Dendritic cell treated with granulocyte-macrophage colony-stimulating factor and Interleukin-4, amounts not matched to agents 40 ng/mL and 50 ng/mL, for 4 days (primary cell): ENCODE results near the gene GLO1.
"Not testable (repeated sequence)": the region's sequence is repeated elsewhere in the genome, so short reads cannot be mapped to it uniquely, and the experiment has no call there.

Experiments
- H3K27ac Mint-ChIP-seq: one replicate; pipeline ENCODE4 v1.8.0; 2022; ENCODE audit warnings: mild to moderate bottlenecking, mixed read lengths
- H3K27me3 Mint-ChIP-seq: one replicate; pipeline ENCODE4 v1.8.0; 2022; ENCODE audit warnings: mild to moderate bottlenecking, mixed read lengths
- H3K36me3 Mint-ChIP-seq: one replicate; pipeline ENCODE4 v1.8.0; 2022; ENCODE audit warnings: low read depth, mixed read lengths
- H3K4me1 Mint-ChIP-seq: one replicate; pipeline ENCODE4 v1.8.0; 2022; ENCODE audit warnings: low read depth, mixed read lengths
- H3K4me3 Mint-ChIP-seq: one replicate; pipeline ENCODE4 v1.8.0; 2022; ENCODE audit warnings: mild to moderate bottlenecking, moderate library complexity, mixed read lengths
- H3K9me3 Mint-ChIP-seq: one replicate; pipeline ENCODE4 v1.8.0; 2022; ENCODE audit warnings: mixed read lengths
- intact Hi-C: fragments of 100-400 bp; cut with micrococcal nuclease; formaldehyde crosslinking; loops from one replicate; pipeline ENCODE4 v1.15.0; 2022

GLO1 gene

GRCh38 chr6:38720295-38720694 lies 17.4 kb upstream of the GLO1 start:
- Mint-ChIP-seq H3K27me3 (peaks cover 36% of the 10 kb centered on the region), H3K4me1 (no peaks in the 10 kb centered on the region), H3K4me3 (no peak overlapping the region), H3K36me3 (no peaks in the 10 kb centered on the region), H3K9me3 (no peaks in the 10 kb centered on the region), H3K27ac (no peak overlapping the region)
- intact Hi-C loops, result no loop called here

GRCh38 chr6:38719358-38719757 lies 16.4 kb upstream of the GLO1 start:
- Mint-ChIP-seq H3K4me1 (peaks cover 2% of the 10 kb centered on the region), H3K27me3 (peaks cover 43% of the 10 kb centered on the region), H3K36me3 (no peaks in the 10 kb centered on the region), H3K27ac (no peak overlapping the region), H3K9me3 (no peaks in the 10 kb centered on the region), H3K4me3 (no peak overlapping the region)
- intact Hi-C loops, result no loop called here

DNA sequence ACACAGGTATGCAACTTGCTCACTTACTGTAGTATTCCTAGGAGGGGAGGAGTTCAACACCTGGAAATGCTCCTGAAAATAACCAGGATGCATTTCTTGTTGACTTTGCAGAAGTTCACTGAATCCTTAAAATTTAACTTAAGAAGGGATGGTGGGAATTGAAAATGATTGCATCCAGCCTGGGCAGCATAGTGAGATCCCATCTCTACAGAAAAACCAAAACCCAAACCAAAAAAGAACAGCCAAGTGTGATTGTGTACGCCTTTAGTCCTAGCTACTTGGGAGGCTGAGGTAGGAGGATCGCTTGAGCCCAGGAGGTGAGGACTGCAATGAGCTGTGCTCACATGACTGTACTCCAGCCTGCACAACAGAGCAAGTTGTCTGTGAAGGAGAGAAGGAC lies 13.9 kb upstream of the GLO1 start:
- Mint-ChIP-seq H3K27me3 (peaks cover 52% of the 10 kb centered on the region), H3K27ac (no peak overlapping the region), H3K36me3 (no peaks in the 10 kb centered on the region), H3K9me3 (no peaks in the 10 kb centered on the region), H3K4me1 (peaks cover 11% of the 10 kb centered on the region), H3K4me3 (no peak overlapping the region)
- intact Hi-C loops, result no loop called here

- H3K27ac Mint-ChIP-seq, result no peak within 1 kb of the TSS
- H3K4me1 Mint-ChIP-seq, result peaks cover 16% of the 10 kb centered on the region
- peaks cover 45% of the 10 kb centered on the region for H3K27me3 Mint-ChIP-seq
- peak within 1 kb of the TSS; percentile 24 for H3K4me3 Mint-ChIP-seq
- H3K36me3 Mint-ChIP-seq, result no peaks in the 10 kb centered on the region
- peaks cover 5% of the 10 kb centered on the region for H3K9me3 Mint-ChIP-seq
- intact Hi-C loops, result no loop called here
Observed at GRCh38 chr6:38715016-38715689, 12.2 kb upstream of the GLO1 start, which contains the start of gene DNAH8. Gene DNAH8 (plus strand): TSS chr6:38715311. CDS start chr6:38722810, 7,499 bp downstream.

- peaks cover 16% of the 10 kb centered on the region for H3K4me1 Mint-ChIP-seq
- H3K36me3 Mint-ChIP-seq, result no peaks in the 10 kb centered on the region
- intact Hi-C loops, result no loop called here
- no peak overlapping the region for H3K4me3 Mint-ChIP-seq
- peaks cover 10% of the 10 kb centered on the region for H3K9me3 Mint-ChIP-seq
- peaks cover 45% of the 10 kb centered on the region for H3K27me3 Mint-ChIP-seq
- no peak overlapping the region for H3K27ac Mint-ChIP-seq
Observed at GRCh38 chr6:38714239-38715015, 11.5 kb upstream of the GLO1 start.

DNA sequence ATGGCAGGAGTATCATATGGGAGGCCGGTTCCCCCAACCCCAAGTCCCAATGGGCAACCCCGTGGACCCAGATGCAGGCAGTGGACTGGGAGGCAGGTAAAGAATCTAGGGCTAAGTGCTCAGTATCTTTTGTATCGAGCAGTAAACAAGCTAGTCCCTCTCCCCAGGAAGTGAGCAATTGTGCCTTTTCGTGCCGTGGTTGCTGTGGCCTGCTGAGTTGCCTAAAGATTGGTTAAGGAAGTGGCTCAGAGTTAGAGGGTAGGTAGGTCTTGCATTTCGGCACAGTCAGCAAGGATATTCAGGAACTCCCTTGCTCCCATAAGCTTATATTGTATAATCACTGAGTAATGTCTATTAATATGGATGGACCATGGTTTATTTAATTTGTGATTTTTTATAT lies 10.9 kb upstream of the GLO1 start:
- H3K9me3 Mint-ChIP-seq, result peaks cover 10% of the 10 kb centered on the region
- H3K27ac Mint-ChIP-seq, result no peak overlapping the region
- H3K4me3 Mint-ChIP-seq, result no peak overlapping the region
- H3K27me3 Mint-ChIP-seq, result peaks cover 43% of the 10 kb centered on the region
- H3K36me3 Mint-ChIP-seq, result no peaks in the 10 kb centered on the region
- peaks cover 16% of the 10 kb centered on the region for H3K4me1 Mint-ChIP-seq
- intact Hi-C loops, result no loop called here

GRCh38 chr6:38708496-38708895 lies 5.6 kb upstream of the GLO1 start:
- no peak overlapping the region for H3K27ac Mint-ChIP-seq
- H3K4me1 Mint-ChIP-seq, result peaks cover 6% of the 10 kb centered on the region
- H3K4me3 Mint-ChIP-seq, result no peak overlapping the region
- H3K9me3 Mint-ChIP-seq, result peaks cover 10% of the 10 kb centered on the region
- intact Hi-C loops, result loop anchor here (10.0 kb wide), 1 partner anchor 64 kb away; no protein-coding TSS in a partner anchor
- no peaks in the 10 kb centered on the region for H3K36me3 Mint-ChIP-seq
- peaks cover 17% of the 10 kb centered on the region for H3K27me3 Mint-ChIP-seq

GRCh38 chr6:38705924-38706323 lies 3.0 kb upstream of the GLO1 start:
- Mint-ChIP-seq H3K36me3 (peaks cover 10% of the 10 kb centered on the region), H3K4me1 (peaks cover 13% of the 10 kb centered on the region), H3K27ac (no peak overlapping the region), H3K4me3 (no peak overlapping the region), H3K9me3 (peaks cover 11% of the 10 kb centered on the region), H3K27me3 (peaks cover 14% of the 10 kb centered on the region)
- intact Hi-C loops, result loop anchor here (10.0 kb wide), 1 partner anchor 61 kb away; no protein-coding TSS in a partner anchor

- no peak overlapping the region for H3K27ac Mint-ChIP-seq
- intact Hi-C loops, result loop anchor here (10.0 kb wide), 1 partner anchor 59 kb away; no protein-coding TSS in a partner anchor
- H3K4me1 Mint-ChIP-seq, result peaks cover 15% of the 10 kb centered on the region
- no peak overlapping the region for H3K4me3 Mint-ChIP-seq
- peaks cover 19% of the 10 kb centered on the region for H3K9me3 Mint-ChIP-seq
- H3K36me3 Mint-ChIP-seq, result peaks cover 29% of the 10 kb centered on the region
- peaks cover 10% of the 10 kb centered on the region for H3K27me3 Mint-ChIP-seq
Observed at GRCh38 chr6:38703949-38704590, 1.1 kb upstream of the GLO1 start.

DNA sequence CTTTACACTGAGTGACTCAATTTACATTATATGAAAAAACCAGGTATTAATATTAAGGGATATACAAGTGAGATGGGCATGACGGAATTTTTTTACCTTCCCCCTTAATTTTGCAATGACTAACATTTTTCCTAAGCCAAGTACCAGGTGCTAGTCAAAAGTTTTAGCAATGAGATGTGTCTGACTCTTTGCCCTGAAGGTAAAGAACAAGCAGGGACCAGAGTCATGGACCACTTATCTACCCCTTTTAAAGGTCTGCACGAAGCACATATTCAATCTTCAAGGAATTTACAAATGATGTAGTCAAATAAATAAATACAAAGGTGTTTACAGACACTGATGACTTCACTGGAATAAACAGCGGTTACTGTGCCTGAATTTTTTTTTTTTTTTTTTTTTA lies 1.4 kb downstream of the GLO1 start:
- Mint-ChIP-seq H3K36me3 (peaks cover 29% of the 10 kb centered on the region), H3K4me3 (no peak overlapping the region), H3K9me3 (peaks cover 20% of the 10 kb centered on the region), H3K27ac (no peak overlapping the region), H3K4me1 (peaks cover 22% of the 10 kb centered on the region), H3K27me3 (peaks cover 3% of the 10 kb centered on the region)
- intact Hi-C loops, result loop anchor here (10.0 kb wide), 1 partner anchor 57 kb away; no protein-coding TSS in a partner anchor

GRCh38 chr6:38699702-38700101 lies 3.2 kb downstream of the GLO1 start:
- H3K9me3 Mint-ChIP-seq, result peaks cover 20% of the 10 kb centered on the region
- H3K4me3 Mint-ChIP-seq, H3K27me3 Mint-ChIP-seq, H3K27ac Mint-ChIP-seq: not testable (repeated sequence)
- H3K36me3 Mint-ChIP-seq, result peaks cover 36% of the 10 kb centered on the region
- intact Hi-C loops, result loop anchor here (10.0 kb wide), 1 partner anchor 55 kb away; no protein-coding TSS in a partner anchor
- H3K4me1 Mint-ChIP-seq, result peaks cover 22% of the 10 kb centered on the region

GRCh38 chr6:38697846-38698245 lies 5.1 kb downstream of the GLO1 start:
- intact Hi-C loops, result no loop called here
- H3K27ac Mint-ChIP-seq, result no peak overlapping the region
- no peaks in the 10 kb centered on the region for H3K27me3 Mint-ChIP-seq
- no peak overlapping the region for H3K4me3 Mint-ChIP-seq
- peaks cover 20% of the 10 kb centered on the region for H3K9me3 Mint-ChIP-seq
- H3K4me1 Mint-ChIP-seq, result peaks cover 38% of the 10 kb centered on the region
- H3K36me3 Mint-ChIP-seq, result peaks cover 34% of the 10 kb centered on the region

- Mint-ChIP-seq H3K9me3 (peaks cover 20% of the 10 kb centered on the region), H3K4me3 (no peak overlapping the region), H3K4me1 (peaks cover 28% of the 10 kb centered on the region), H3K27me3 (no peaks in the 10 kb centered on the region), H3K27ac (no peak overlapping the region), H3K36me3 (peaks cover 29% of the 10 kb centered on the region)
- intact Hi-C loops, result no loop called here
Observed at GRCh38 chr6:38696345-38696744, 6.6 kb downstream of the GLO1 start.

GRCh38 chr6:38695933-38696332 lies 7.0 kb downstream of the GLO1 start:
- H3K4me3 Mint-ChIP-seq, result no peak overlapping the region
- intact Hi-C loops, result no loop called here
- peaks cover 19% of the 10 kb centered on the region for H3K9me3 Mint-ChIP-seq
- H3K36me3 Mint-ChIP-seq, result peaks cover 25% of the 10 kb centered on the region
- H3K4me1 Mint-ChIP-seq, result peaks cover 28% of the 10 kb centered on the region
- no peak overlapping the region for H3K27ac Mint-ChIP-seq
- no peaks in the 10 kb centered on the region for H3K27me3 Mint-ChIP-seq
